GM23338 (cell line): ENCODE measurements around the gene PRUNE2. TPM values are rescaled to one million over a fixed set of nuclear protein-coding genes. Genes with fewer than 3 reads are reported as not detected.

Source experiments
- ATAC-seq: fragments of 200-7000 bp; cut with Tn5 transposase; 3 replicates; pipeline ENCODE4 v1.9.1; 2020
- DNase-seq: peaks from one replicate; pipeline ENCODE4 v3.0.0-alpha.2; 2015; ENCODE audit warnings: low spot score
- H2AFZ ChIP-seq: fragments of 200-600 bp; sonication (generic); 2 replicates; pipeline ENCODE4 v1.8.0; 2016; ENCODE audit warnings: antibody characterized with exemption, mild to moderate bottlenecking, moderate library complexity
- H3F3A ChIP-seq: fragments of 200-600 bp; sonication (generic); replicated peaks from 2 replicates; pipeline ENCODE4 v1.8.0; 2017; ENCODE audit warnings: antibody characterized with exemption, mixed run types, low read depth
- H3K27ac ChIP-seq: fragments of 200-600 bp; sonication (generic); 2 replicates; pipeline ENCODE4 v1.6.1; 2016; ENCODE audit warnings: low read depth
- H3K27me3 ChIP-seq: fragments of 200-600 bp; sonication (generic); 2 replicates; pipeline ENCODE4 v1.8.0; 2016; ENCODE audit warnings: mild to moderate bottlenecking, mixed run types, moderate library complexity; ENCODE audit not compliant: insufficient read depth
- H3K36me3 ChIP-seq: fragments of 200-600 bp; sonication (generic); 2 replicates; pipeline ENCODE4 v1.8.0; 2016; ENCODE audit warnings: mild to moderate bottlenecking; ENCODE audit not compliant: insufficient read depth
- H3K4me1 ChIP-seq: fragments of 200-600 bp; sonication (generic); 2 replicates; pipeline ENCODE4 v1.8.0; 2016; ENCODE audit warnings: mild to moderate bottlenecking, moderate library complexity; ENCODE audit not compliant: insufficient read depth
- H3K4me2 ChIP-seq: fragments of 200-600 bp; sonication (generic); 2 replicates; pipeline ENCODE4 v1.7.1; 2017; ENCODE audit warnings: mixed run types
- H3K4me3 ChIP-seq: fragments of 200-600 bp; sonication (generic); 2 replicates; pipeline ENCODE4 v1.6.1; 2016; ENCODE audit warnings: mixed run types
- H3K79me2 ChIP-seq: fragments of 200-600 bp; sonication (generic); replicated peaks from 2 replicates; pipeline ENCODE4 v1.8.0; 2017; ENCODE audit warnings: mild to moderate bottlenecking; ENCODE audit not compliant: insufficient read depth
- H3K9me2 ChIP-seq: fragments of 200-600 bp; sonication (generic); 2 replicates; pipeline ENCODE4 v1.8.0; 2017; ENCODE audit not compliant: insufficient read depth
- H4K20me1 ChIP-seq: fragments of 200-600 bp; sonication (generic); replicated peaks from 2 replicates; pipeline ENCODE4 v1.8.0; 2017; ENCODE audit warnings: mild to moderate bottlenecking; ENCODE audit not compliant: insufficient read depth
- H3K27ac Mint-ChIP-seq: 2 replicates; pipeline ENCODE4 v1.8.0; 2020; ENCODE audit warnings: inconsistent platforms, mild to moderate bottlenecking, moderate library complexity, mixed read lengths
- H3K27me3 Mint-ChIP-seq: 3 replicates; pipeline ENCODE4 v1.8.0; 2022; ENCODE audit warnings: low read depth, mild to moderate bottlenecking, moderate library complexity, mixed read lengths, inconsistent platforms; ENCODE audit not compliant: insufficient read depth, poor library complexity
- H3K36me3 Mint-ChIP-seq: 3 replicates; pipeline ENCODE4 v1.8.0; 2021; ENCODE audit warnings: low read depth, mild to moderate bottlenecking, inconsistent platforms, moderate library complexity, mixed read lengths
- H3K4me1 Mint-ChIP-seq: 3 replicates; pipeline ENCODE4 v1.8.0; 2020; ENCODE audit warnings: mild to moderate bottlenecking, inconsistent platforms, mixed read lengths
- H3K4me3 Mint-ChIP-seq: 3 replicates; pipeline ENCODE4 v1.8.0; 2021; ENCODE audit warnings: moderate library complexity, mild to moderate bottlenecking, inconsistent platforms, mixed read lengths
- H3K9me3 Mint-ChIP-seq: 3 replicates; pipeline ENCODE4 v1.8.0; 2020; ENCODE audit warnings: moderate library complexity, mild to moderate bottlenecking, inconsistent platforms, mixed read lengths
- CREB1 ChIP-seq: fragments of 250-450 bp; sonication (Bioruptor Pico); IDR thresholded peaks from 2 replicates; pipeline ENCODE4 v1.5.0; 2020; ENCODE audit warnings: low read depth, mild to moderate bottlenecking, moderate library complexity
- CTCF ChIP-seq, 2 experiments: fragments of 200-600 bp in 1 of 2; sonication (generic) in 1 of 2; conservative IDR thresholded peaks; 2 replicates each; pipeline versions ENCODE4 v1.5.1 to v1.6.1; 2016 to 2017; ENCODE audit warnings: antibody characterized with exemption in 2 of 2, low read depth in 2 of 2, mild to moderate bottlenecking in 2 of 2, moderate library complexity in 1 of 2
- ETS1 ChIP-seq: IDR thresholded peaks from 2 replicates; pipeline ENCODE4 v1.6.1; 2016; ENCODE audit warnings: antibody characterized with exemption
- EZH2 ChIP-seq: fragments of 200-600 bp; sonication (generic); IDR thresholded peaks from one replicate; pipeline ENCODE4 v1.8.0; 2017; ENCODE audit warnings: antibody characterized with exemption, mild to moderate bottlenecking, low read depth; ENCODE audit not compliant: unreplicated experiment
- EZH2phosphoT487 ChIP-seq: fragments of 200-600 bp; sonication (generic); IDR thresholded peaks from one replicate; pipeline ENCODE4 v1.8.1; 2018; ENCODE audit warnings: antibody characterized with exemption; ENCODE audit not compliant: unreplicated experiment
- JUNB ChIP-seq: IDR thresholded peaks from one replicate; pipeline ENCODE4 v1.6.1; 2016; ENCODE audit warnings: antibody characterized with exemption; ENCODE audit not compliant: unreplicated experiment
- NANOG ChIP-seq: IDR thresholded peaks from 2 replicates; pipeline ENCODE4 v1.6.1; 2016; ENCODE audit warnings: antibody characterized with exemption, borderline replicate concordance
- POLR2AphosphoS5 ChIP-seq: IDR thresholded peaks from 2 replicates; pipeline ENCODE4 v1.6.1; 2016; ENCODE audit warnings: antibody characterized with exemption, low read depth
- REST ChIP-seq: IDR thresholded peaks from one replicate; pipeline ENCODE4 v1.6.1; 2018; ENCODE audit warnings: antibody characterized with exemption; ENCODE audit not compliant: unreplicated experiment
- STAT1 ChIP-seq: IDR thresholded peaks from one replicate; pipeline ENCODE4 v1.6.1; 2016; ENCODE audit warnings: antibody characterized with exemption; ENCODE audit not compliant: unreplicated experiment
- ZNF114 ChIP-seq: fragments of 250-450 bp; sonication (Bioruptor Pico); IDR thresholded peaks from 2 replicates; pipeline ENCODE4 v1.5.0; 2020; ENCODE audit warnings: mild to moderate bottlenecking, moderate library complexity
- ZNF331 ChIP-seq: fragments of 250-450 bp; sonication (Bioruptor Pico); IDR thresholded peaks from 2 replicates; pipeline ENCODE4 v1.5.0; 2020; ENCODE audit warnings: low read depth, mild to moderate bottlenecking, moderate library complexity
- ZNF462 ChIP-seq: fragments of 250-450 bp; sonication (Bioruptor Pico); IDR thresholded peaks from 2 replicates; pipeline ENCODE4 v1.5.0; 2020; ENCODE audit warnings: mild to moderate bottlenecking, moderate library complexity
- polyA plus RNA-seq: library from polyadenylated mRNA; unstranded; fragments of >200 nt; fragmentation: Nextera tagmentation; extraction: Ambion mirVana; gene quantifications from 2 replicates; pipeline ENCODE4 v1.2.1, GENCODE V29; 2016
- total RNA-seq: library from RNA; depleted of rRNA; stranded (reverse); fragments of >200 nt; shearing (Covaris generic); gene quantifications from 2 replicates; pipeline ENCODE4 v1.2.3, GENCODE V29; 2014

Gene PRUNE2
- total and polyA plus RNA-seq, 2 experiments from 2014 or later, result 10.6 to 26.5 TPM

GRCh38 chr9:76692458-76693129 lies 213.3 kb downstream of the PRUNE2 start:
- Mint-ChIP-seq H3K9me3 (no peaks in the 10 kb centered on the region), H3K36me3 (no peaks in the 10 kb centered on the region), H3K4me1 (peaks cover 27% of the 10 kb centered on the region), H3K4me3 (no peak overlapping the region; the same call in 2 of the 3 replicates), H3K27ac (no peak overlapping the region), H3K27me3 (peaks cover 6% of the 10 kb centered on the region)
- H3K9me2 ChIP-seq, result 0 out of 2 replicates have a peak, but pooled peaks cover 4% of the 10 kb centered on the region
- H2AFZ ChIP-seq, result no peak overlapping the region
- peak overlapping the region; percentile 65 for H3K4me2 ChIP-seq
- peak overlapping the region; percentile 45 for H3K4me3 ChIP-seq
- no peaks in the 10 kb centered on the region for H3K36me3 ChIP-seq
- no peak overlapping the region for H3K27ac ChIP-seq
- no peaks in the 10 kb centered on the region; the same call in 1 of the 2 replicates for H4K20me1 ChIP-seq
- no peaks in the 10 kb centered on the region for H3F3A ChIP-seq
- no peaks in the 10 kb centered on the region for H3K79me2 ChIP-seq
- DNase-seq, result peak; percentile 33
- ATAC-seq, result no peak
- peaks cover 16% of the 10 kb centered on the region for H3K4me1 ChIP-seq
- TF ChIP-seq EZH2 (no peak), ZNF331 (CRISPR knock-in tag) (no peak), ZNF462 (CRISPR knock-in tag) (no peak), REST (no peak), ZNF114 (CRISPR knock-in tag) (no peak), NANOG (no peak), ETS1 (no peak), JUNB (no peak), CREB1 (CRISPR knock-in tag) (no peak), CTCF (conservative IDR thresholded peaks at IDR 0.05; ENCODE audit: low read depth in 2 of 2) (no peak), POLR2AphosphoS5 (no peak), STAT1 (no peak), EZH2phosphoT487 (no peak)
- peaks cover 48% of the 10 kb centered on the region for H3K27me3 ChIP-seq
